ENCODE data around the gene DHRS13. TPM values are rescaled to one million over a fixed set of nuclear protein-coding genes. Genes with fewer than 3 reads are reported as not detected.

DHRS13 gene
- total and polyA plus RNA-seq, 3 donors from 2014 or later: 8.7 to 18.6 (median 14.9) TPM

- Histone ChIP-seq H3K36me3 (ENCODE audit: low read depth, missing control alignments) (no peaks in the 10 kb centered on the region), H3K27me3 (no peaks in the 10 kb centered on the region), H3K4me1 (no peaks in the 10 kb centered on the region), H3K9me3 (no peaks in the 10 kb centered on the region), H3K27ac (no peak overlapping the region), H3K4me3 (no peak overlapping the region)
- no peak for DNase-seq
- intact Hi-C loops (cut with DNase I; ENCODE audit: low total_unique reads): no loop called here
- TF ChIP-seq, protein P1, sequence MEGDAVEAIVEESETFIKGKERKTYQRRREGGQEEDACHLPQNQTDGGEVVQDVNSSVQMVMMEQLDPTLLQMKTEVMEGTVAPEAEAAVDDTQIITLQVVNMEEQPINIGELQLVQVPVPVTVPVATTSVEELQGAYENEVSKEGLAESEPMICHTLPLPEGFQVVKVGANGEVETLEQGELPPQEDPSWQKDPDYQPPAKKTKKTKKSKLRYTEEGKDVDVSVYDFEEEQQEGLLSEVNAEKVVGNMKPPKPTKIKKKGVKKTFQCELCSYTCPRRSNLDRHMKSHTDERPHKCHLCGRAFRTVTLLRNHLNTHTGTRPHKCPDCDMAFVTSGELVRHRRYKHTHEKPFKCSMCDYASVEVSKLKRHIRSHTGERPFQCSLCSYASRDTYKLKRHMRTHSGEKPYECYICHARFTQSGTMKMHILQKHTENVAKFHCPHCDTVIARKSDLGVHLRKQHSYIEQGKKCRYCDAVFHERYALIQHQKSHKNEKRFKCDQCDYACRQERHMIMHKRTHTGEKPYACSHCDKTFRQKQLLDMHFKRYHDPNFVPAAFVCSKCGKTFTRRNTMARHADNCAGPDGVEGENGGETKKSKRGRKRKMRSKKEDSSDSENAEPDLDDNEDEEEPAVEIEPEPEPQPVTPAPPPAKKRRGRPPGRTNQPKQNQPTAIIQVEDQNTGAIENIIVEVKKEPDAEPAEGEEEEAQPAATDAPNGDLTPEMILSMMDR (IDR thresholded peaks at IDR 0.05): no peak
- no peak for TF ChIP-seq POLR2A (IDR thresholded peaks at IDR 0.05)
- WGBS, 2 donors: 88 to 89% methylated on average over 3 of the region's 3 CpGs
Measured at GRCh38 chr17:28874750-28875149, 28.1 kb downstream of the DHRS13 start.

- intact Hi-C loops (cut with DNase I; ENCODE audit: low total_unique reads): no loop called here
- Histone ChIP-seq H3K27me3 (no peaks in the 10 kb centered on the region), H3K36me3 (ENCODE audit: low read depth, missing control alignments) (no peaks in the 10 kb centered on the region), H3K4me3 (no peak overlapping the region), H3K9me3 (no peaks in the 10 kb centered on the region), H3K4me1 (no peaks in the 10 kb centered on the region), H3K27ac (no peak overlapping the region)
- no peak for TF ChIP-seq POLR2A (IDR thresholded peaks at IDR 0.05)
- TF ChIP-seq, protein P1 (IDR thresholded peaks at IDR 0.05): no peak
- DNase-seq: no peak
- 94 to 95% methylated on average over 7 of the region's 7 CpGs for WGBS, 2 donors
Measured at GRCh38 chr17:28873839-28874238, 29.0 kb downstream of the DHRS13 start.

DNA sequence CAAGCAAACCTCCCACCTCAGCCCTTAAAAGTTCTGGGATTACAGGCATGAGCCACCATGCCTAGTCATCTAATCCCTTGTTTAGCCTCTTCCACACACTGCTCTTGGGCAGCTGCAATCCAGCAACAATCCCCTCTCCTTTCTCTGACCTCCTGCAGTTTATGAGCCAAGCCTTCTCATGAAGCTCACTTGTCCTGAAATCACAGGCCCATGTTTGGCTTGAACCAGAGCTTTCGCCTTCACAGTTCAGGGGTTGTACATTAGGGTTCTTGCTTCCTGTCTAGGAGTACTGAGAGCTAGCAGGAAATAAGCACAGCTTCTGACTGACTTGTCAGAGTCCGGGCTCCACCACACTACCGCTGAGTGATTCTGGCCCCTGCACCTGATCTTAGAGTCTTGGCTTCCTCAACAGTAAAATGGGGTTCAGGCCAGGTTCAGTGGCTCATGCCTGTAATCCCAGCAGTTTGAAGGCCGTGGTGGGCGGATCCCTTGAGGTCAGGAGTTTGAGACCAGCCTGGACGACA lies 31.8 kb downstream of the DHRS13 start:
- WGBS, 2 donors: 83 to 86% methylated on average over 2 to 6 of the region's 6 CpGs
- no peaks in the 10 kb centered on the region for H3K36me3 ChIP-seq (ENCODE audit: low read depth, missing control alignments)
- intact Hi-C loops (cut with DNase I; ENCODE audit: low total_unique reads): no loop called here

GRCh38 chr17:28867276-28867675 lies 35.6 kb downstream of the DHRS13 start:
- Histone ChIP-seq H3K4me1 (no peaks in the 10 kb centered on the region), H3K27ac (no peak overlapping the region), H3K36me3 (ENCODE audit: low read depth, missing control alignments) (no peaks in the 10 kb centered on the region), H3K9me3 (no peaks in the 10 kb centered on the region), H3K27me3 (no peaks in the 10 kb centered on the region), H3K4me3 (no peak overlapping the region)
- no peak for TF ChIP-seq POLR2A (IDR thresholded peaks at IDR 0.05)
- TF ChIP-seq, protein P1 (IDR thresholded peaks at IDR 0.05): no peak
- intact Hi-C loops (cut with DNase I; ENCODE audit: low total_unique reads): no loop called here
- no peak for DNase-seq
- 84 to 87% methylated on average over 7 of the region's 7 CpGs for WGBS, 2 donors

More for the DNA sequence above, 31.8 kb downstream of the DHRS13 start:
- Histone ChIP-seq H3K4me3 (no peak overlapping the region), H3K27me3 (no peaks in the 10 kb centered on the region), H3K9me3 (no peaks in the 10 kb centered on the region), H3K4me1 (no peaks in the 10 kb centered on the region), H3K27ac (no peak overlapping the region)
- TF ChIP-seq, protein P1 (IDR thresholded peaks at IDR 0.05): no peak
- TF ChIP-seq POLR2A (IDR thresholded peaks at IDR 0.05): no peak
- DNase-seq: no peak

All from testis (tissue), 3 donors.